Naive B cell (primary cell): ENCODE results near the gene HOXA1. TPM values are rescaled to one million over a fixed set of nuclear protein-coding genes. Genes with fewer than 3 reads are reported as not detected.

Source experiments
- ATAC-seq, 2 donors: fragments of 150-1000 bp; cut with Tn5 transposase; 2 replicates each; pipeline ENCODE4 v1.10.0; 2021; ENCODE audit warnings: low read depth in 2 of 2, mild to moderate bottlenecking in 2 of 2, moderate library complexity in 2 of 2
- DNase-seq: peaks from one replicate; pipeline ENCODE4 v3.0.0; 2022
- H3K27ac Mint-ChIP-seq, 6 donors: one replicate each; pipeline ENCODE4 v1.8.0; 2020 to 2022; ENCODE audit warnings: mild to moderate bottlenecking in 6 of 6, mixed read lengths in 6 of 6, moderate library complexity in 5 of 6, inconsistent platforms in 2 of 6
- H3K27me3 Mint-ChIP-seq, 3 donors: one replicate each; pipeline ENCODE4 v1.8.0; 2021 to 2022; ENCODE audit warnings: mixed read lengths in 3 of 3, mild to moderate bottlenecking in 1 of 3
- H3K36me3 Mint-ChIP-seq, 2 donors: one replicate each; pipeline ENCODE4 v1.8.0; 2020 to 2022; ENCODE audit warnings: mixed read lengths in 2 of 2, inconsistent platforms in 1 of 2, mild to moderate bottlenecking in 1 of 2
- H3K4me1 Mint-ChIP-seq, 3 donors: one replicate each; pipeline ENCODE4 v1.8.0; 2020 to 2022; ENCODE audit warnings: mixed read lengths in 3 of 3, inconsistent platforms in 1 of 3, mild to moderate bottlenecking in 1 of 3, moderate library complexity in 1 of 3
- H3K4me3 Mint-ChIP-seq, 8 donors: one replicate each; pipeline ENCODE4 v1.8.0; 2020 to 2022; ENCODE audit warnings: mild to moderate bottlenecking in 8 of 8, mixed read lengths in 8 of 8, moderate library complexity in 8 of 8, inconsistent platforms in 2 of 8
- H3K9me3 Mint-ChIP-seq, 7 donors: one replicate each; pipeline ENCODE4 v1.8.0; 2020 to 2022; ENCODE audit warnings: mixed read lengths in 7 of 7, mild to moderate bottlenecking in 5 of 7, inconsistent platforms in 2 of 7, moderate library complexity in 1 of 7
- polyA plus RNA-seq, 6 donors: library from polyadenylated mRNA; unstranded; fragments of 300-500 nt; fragmentation: Illumina TruSeq; gene quantifications; one replicate each; pipeline ENCODE4 v1.2.3, GENCODE V29; 2021; ENCODE audit warnings: low read depth in 6 of 6

The HOXA1 gene
- polyA plus RNA-seq, 6 donors from 2014 or later, result 0.22 TPM; not detected in 5

DNA sequence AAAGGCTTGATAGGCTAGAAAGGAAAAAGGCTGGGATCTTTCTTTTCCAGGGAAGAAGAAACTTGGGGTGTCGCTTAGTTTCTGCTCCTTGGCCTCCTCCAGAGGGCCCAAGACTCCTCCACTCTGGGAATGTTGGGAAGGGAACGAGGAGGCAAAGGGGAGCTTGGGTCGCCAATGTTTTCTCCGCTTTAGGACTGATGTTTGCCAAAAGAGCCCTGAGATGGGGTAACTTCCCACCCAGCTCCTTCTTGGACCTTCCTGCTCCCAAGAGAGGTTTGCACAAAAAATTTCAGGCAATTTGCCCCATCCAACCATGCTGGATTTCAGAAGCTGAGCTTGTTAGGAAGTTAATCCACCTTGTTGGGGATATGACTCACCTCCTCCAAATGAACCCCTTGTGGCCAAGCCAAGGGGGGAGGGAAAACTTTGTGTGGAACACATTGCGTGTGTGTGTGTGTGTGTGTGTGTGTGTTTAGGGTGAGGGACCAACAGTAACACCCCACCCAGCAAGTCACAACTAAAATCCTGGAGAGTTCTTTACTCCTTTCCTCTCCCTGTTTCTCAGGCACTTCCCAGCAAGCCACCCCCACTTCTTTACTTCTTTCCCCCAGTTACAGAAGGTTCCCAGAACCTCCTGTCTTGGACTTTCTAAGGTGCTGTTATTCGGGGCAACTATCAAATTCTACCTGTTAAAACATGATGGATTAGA lies 15.4 kb upstream of the HOXA1 start:
- H3K4me3 Mint-ChIP-seq, result no peak overlapping the region
- H3K27me3 Mint-ChIP-seq, result peaks cover 0 to 28% (median under 1%) of the 10 kb centered on the region in 3 donors
- DNase-seq (no peak), ATAC-seq (no peak)
- H3K9me3 Mint-ChIP-seq, result peaks cover 0 to 4% (median 0%) of the 10 kb centered on the region in 7 donors
- no peak overlapping the region for H3K27ac Mint-ChIP-seq
- H3K36me3 Mint-ChIP-seq, result peaks cover 0 to 8% of the 10 kb centered on the region in 2 donors
- H3K4me1 Mint-ChIP-seq, result no peaks in the 10 kb centered on the region

DNA sequence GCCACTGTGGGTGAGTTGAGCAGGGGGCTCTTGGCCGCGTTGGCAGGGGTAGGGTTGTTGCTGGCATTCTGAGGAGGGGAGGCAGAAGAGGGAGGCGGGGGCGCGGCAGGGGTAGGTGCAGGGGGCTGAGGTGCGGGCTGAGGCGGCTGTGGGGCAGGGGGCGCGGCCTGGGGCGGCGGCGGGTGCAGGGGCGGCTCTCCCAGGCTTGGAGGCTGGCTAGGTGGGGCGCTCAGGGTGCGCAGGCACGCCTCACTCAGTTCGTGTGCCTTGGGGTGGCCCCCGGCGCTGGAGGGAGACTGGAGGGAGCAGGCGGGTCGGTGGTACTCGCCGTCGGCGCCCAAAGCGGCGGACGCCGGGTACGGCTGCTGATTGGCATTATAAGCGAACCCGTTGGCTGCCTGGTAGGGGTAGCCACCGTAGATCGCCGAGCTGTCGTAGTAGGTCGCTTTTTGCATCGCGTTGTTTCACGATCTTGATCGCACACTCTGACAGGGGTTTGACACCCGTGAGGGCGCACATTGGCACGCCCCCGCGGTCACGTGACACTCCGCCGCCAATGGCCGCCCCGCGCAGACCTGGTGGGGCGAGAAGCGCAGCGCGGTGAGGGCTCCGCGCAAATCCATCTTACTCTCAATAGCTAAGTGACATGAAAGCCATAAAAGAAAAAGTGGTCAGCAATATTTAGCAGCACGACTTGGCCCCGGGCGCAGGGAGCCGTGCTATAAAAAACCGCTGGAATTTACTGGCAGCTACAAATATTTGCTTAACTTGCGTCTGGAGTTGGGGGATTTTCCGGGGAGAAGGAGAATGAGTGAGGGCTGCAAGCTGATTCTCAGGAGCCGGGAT lies 14.6 kb upstream of the HOXA1 start:
- no peak for DNase-seq
- Mint-ChIP-seq H3K9me3 (peaks cover 0 to 4% (median 0%) of the 10 kb centered on the region in 7 donors), H3K4me1 (no peaks in the 10 kb centered on the region), H3K4me3 (peak overlapping the region in 1 of 8 donors; percentile 29), H3K36me3 (peaks cover 0 to 8% of the 10 kb centered on the region in 2 donors), H3K27ac (no peak overlapping the region), H3K27me3 (peaks cover 3 to 32% (median 6%) of the 10 kb centered on the region in 3 donors)
- ATAC-seq, result no peak

DNA sequence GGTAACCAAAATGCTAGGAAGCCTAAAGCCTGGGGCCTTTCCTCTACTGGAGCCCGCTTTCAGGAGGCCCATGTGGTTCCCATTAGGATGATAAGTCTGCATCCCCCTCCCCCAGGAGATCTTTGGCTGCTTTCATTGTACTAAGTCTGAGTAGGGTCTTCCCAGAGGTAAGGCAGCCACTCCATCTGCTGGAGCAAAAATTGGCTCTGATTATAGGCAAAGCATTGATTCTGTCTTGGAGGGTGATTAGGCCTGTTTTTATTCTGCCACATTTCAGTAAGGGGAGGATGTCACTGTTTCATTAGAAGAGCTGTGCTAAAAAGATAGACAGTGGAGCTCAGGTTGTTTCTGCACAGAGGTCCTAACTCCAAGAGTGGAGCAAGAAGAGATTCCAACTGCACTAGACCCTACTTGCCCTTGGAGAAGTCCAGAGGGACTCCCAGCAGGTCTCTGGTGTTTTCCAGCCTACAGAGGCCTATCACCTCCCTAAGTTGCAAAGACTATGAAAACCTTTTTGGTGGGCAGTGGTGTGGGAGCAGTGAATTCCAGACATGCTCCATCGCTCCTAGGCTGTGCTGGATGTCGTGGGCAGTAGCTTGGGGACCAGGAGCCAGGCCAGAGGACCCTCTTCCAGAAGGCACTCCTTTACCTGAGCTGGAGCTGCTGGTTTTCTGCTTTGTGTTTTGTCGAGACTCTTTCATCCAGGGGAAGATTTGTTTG lies 13.8 kb upstream of the HOXA1 start:
- peaks cover 0 to 8% of the 10 kb centered on the region in 2 donors for H3K36me3 Mint-ChIP-seq
- peak overlapping the region in 1 of 8 donors; percentile 29 for H3K4me3 Mint-ChIP-seq

DNA sequence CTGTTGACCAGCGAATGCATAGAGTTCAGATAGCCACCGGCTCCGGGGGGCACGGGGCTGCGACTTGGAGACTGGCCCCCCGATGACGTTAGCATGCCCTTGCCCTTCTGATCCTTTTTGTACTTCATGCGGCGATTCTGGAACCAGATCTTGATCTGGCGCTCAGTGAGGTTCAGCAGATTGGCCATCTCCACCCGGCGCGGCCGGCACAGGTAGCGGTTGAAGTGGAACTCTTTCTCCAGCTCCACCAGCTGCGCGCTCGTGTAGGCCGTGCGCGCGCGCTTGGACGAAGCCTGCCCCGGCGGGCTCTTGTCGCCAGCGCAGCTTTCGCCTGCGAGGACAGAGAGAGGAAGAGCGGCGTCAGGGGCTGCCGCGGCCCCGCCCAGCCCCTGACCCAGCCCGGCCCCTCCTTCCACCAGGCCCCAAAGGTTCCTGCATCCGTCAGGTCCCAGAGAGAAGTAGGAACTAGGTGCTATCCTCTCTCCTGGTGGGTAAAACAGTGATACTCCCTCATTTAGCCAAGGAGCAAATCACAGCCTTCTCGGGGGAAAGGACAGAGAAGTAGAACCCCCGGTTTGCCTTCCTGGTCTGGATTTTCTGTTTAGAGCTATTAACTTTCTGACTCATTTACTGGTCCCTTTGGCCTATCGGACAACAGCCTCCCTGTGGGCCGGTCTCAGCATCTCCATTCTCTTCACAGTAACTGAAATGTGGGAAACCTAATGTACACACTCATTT lies 12.8 kb upstream of the HOXA1 start:
- no peak overlapping the region for H3K27ac Mint-ChIP-seq
- ATAC-seq, result no peak
- H3K4me3 Mint-ChIP-seq, result no peak overlapping the region
- H3K4me1 Mint-ChIP-seq, result peaks cover 0 to 6% (median 3%) of the 10 kb centered on the region in 3 donors
- H3K27me3 Mint-ChIP-seq, result peaks cover 22 to 48% (median 22%) of the 10 kb centered on the region in 3 donors
- DNase-seq, result no peak
- peaks cover 0 to 14% of the 10 kb centered on the region in 2 donors for H3K36me3 Mint-ChIP-seq
- peaks cover 0 to 4% (median 0%) of the 10 kb centered on the region in 7 donors for H3K9me3 Mint-ChIP-seq

More for the DNA sequence above, 13.8 kb upstream of the HOXA1 start:
- no peak overlapping the region for H3K27ac Mint-ChIP-seq
- peaks cover 11 to 38% (median 11%) of the 10 kb centered on the region in 3 donors for H3K27me3 Mint-ChIP-seq
- no peaks in the 10 kb centered on the region for H3K4me1 Mint-ChIP-seq
- ATAC-seq (no peak), DNase-seq (no peak)
- H3K9me3 Mint-ChIP-seq, result peaks cover 0 to 4% (median 0%) of the 10 kb centered on the region in 7 donors

DNA sequence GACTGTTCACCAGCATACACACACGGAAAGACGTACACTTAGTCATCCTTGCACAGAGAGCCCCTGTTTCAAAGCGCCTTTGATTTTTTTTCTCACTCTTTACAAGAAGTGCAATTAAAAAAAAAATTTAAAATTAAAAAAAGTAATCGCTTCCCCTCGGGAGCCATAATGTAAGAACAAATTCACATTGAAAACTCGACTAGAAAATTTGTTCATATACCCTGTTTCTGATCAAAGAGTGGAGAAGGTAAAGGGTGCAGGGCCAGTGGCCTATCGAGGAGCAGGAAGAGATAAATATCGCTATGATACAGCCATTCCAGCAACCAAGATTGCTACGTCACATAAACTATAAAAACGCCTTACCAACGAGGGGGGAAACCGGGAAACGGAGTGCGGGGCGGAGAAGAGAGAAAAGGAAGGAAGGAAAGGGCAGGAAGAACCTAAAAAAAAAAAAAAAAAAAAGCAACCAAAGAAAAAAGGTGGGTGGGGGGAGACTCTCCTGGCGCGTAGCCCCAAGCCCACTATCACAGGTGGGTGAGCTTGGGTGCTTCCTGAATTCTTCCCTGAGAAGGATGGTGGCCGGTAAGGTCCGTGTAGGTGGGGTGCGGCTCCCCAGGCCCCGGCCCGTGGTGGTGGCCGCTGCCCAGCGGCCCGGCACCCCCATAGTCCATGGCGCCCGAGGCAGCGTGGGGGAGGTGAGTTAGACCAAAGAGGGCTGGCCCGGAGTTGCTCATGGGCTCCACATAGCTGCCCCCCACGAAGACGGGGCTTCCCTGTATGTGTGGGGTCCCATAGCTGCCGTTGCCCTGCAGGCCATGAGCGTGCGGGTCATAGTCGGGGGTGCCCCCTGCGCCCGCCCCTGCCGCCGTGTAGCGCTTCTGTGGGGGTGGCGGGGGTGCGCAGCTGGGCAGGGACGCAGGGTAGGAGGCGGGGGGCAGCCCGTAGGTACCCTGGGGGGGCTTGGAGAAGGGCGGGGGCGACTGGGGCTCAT lies 11.9 kb upstream of the HOXA1 start:
- ATAC-seq (no peak), DNase-seq (no peak)
- Mint-ChIP-seq H3K4me1 (peaks cover 5 to 13% (median 7%) of the 10 kb centered on the region in 3 donors), H3K27ac (no peak overlapping the region), H3K27me3 (peaks cover 30 to 57% (median 30%) of the 10 kb centered on the region in 3 donors), H3K36me3 (peaks cover 0 to 21% of the 10 kb centered on the region in 2 donors), H3K9me3 (peaks cover 0 to 4% (median 0%) of the 10 kb centered on the region in 7 donors), H3K4me3 (no peak overlapping the region)

DNA sequence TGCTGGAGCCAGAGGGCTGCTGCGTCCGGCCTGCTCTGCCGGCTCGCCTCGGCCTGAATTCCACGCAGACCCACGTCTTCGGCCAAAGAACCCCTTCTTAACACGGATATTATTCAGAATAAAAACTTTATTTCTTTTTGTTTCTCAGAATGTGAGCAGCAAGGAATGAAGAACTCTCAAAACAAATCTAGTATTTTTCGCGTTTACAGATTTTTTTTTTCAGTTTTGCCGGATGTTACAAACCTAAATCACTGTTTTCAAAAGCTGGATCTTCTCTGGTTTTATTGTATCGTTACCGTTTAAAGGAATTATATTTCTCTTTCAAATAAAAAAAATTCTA lies 11.1 kb upstream of the HOXA1 start:
- H3K4me3 Mint-ChIP-seq, result no peak overlapping the region
- H3K27me3 Mint-ChIP-seq, result peaks cover 37 to 60% (median 39%) of the 10 kb centered on the region in 3 donors
- no peak for DNase-seq
- H3K9me3 Mint-ChIP-seq, result peaks cover 0 to 4% (median 0%) of the 10 kb centered on the region in 7 donors
- H3K27ac Mint-ChIP-seq, result no peak overlapping the region
- peaks cover 0 to 24% of the 10 kb centered on the region in 2 donors for H3K36me3 Mint-ChIP-seq
- no peak for ATAC-seq
- peaks cover 13 to 18% (median 13%) of the 10 kb centered on the region in 3 donors for H3K4me1 Mint-ChIP-seq

DNA sequence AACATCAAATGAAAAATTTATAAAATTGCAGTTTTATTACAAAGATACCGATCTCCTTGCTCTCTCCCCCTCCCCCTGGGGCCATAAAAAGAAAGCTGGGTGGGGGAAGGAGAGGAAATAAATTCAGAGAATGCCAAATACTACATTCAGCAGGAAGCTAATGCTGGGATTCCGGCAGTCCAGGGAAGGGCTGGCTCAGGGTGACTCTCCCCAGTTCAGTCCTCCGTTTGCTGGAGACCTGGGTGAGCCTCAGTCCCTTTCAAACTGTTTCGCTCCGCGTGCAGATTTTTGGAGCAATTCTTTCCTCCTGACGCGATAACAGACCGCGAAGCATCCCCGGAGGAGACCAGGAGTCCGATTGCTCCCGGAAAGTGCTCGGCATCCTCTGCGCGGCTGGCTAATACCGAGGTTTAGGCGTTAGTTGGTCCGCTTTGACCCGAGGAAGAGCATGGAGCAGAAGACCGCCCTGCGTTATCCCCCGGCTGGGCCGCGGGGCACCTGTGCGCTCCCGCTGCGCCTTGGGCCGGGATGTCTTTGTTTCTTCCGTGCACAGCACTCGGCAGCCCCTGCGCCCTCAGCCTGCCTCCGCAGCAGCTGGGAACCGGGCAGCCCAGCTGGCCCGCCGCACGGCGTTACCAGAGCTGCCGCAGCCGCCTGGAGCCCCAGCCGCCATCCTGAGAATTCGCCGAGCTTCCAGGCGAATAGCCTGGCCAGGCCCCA lies 10.5 kb upstream of the HOXA1 start:
- no peak for DNase-seq
- H3K36me3 Mint-ChIP-seq, result peaks cover 4 to 29% of the 10 kb centered on the region in 2 donors
- peaks cover 0 to 4% (median 0%) of the 10 kb centered on the region in 7 donors for H3K9me3 Mint-ChIP-seq
- H3K4me3 Mint-ChIP-seq, result no peak overlapping the region
- peaks cover 42 to 61% (median 44%) of the 10 kb centered on the region in 3 donors for H3K27me3 Mint-ChIP-seq
- no peak for ATAC-seq
- H3K4me1 Mint-ChIP-seq, result peaks cover 17 to 18% (median 18%) of the 10 kb centered on the region in 3 donors
- no peak overlapping the region for H3K27ac Mint-ChIP-seq

DNA sequence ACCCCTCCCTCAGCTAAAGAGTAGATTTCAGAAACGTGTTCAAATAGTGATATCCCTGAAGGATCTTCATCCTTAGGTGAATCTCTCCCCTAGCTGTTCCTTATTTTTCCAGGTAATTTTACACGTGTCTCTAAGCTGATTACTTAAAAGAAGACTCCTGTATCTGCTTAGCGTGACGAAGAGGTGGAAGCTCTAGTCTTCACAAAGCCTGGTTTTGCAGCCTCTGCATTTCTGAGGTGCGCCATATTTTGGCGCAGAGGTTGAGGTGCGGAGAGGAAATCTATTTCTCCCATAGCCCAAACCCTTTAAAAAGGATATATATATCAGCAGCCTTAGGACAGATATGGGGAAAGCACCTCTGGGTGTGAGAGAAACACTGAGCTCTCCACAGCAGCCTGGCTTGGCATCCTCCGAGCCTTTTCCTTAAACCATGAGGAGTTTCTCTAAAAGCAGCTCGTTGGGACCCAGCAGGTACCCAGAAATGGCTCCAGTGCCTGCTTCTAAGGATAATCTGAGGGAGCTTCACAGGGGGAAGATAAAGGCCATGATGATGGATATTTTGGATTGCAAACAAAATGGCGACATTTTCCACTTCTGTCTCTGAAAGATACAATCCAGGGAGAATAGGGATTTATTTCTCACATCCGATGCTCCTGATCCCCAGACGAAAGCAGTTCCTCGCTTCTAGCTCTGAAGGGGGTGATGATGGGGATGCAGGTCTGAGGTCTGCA lies 9.7 kb upstream of the HOXA1 start:
- Mint-ChIP-seq H3K9me3 (peaks cover 0 to 4% (median 0%) of the 10 kb centered on the region in 7 donors), H3K27ac (no peak overlapping the region), H3K27me3 (peaks cover 51 to 64% (median 53%) of the 10 kb centered on the region in 3 donors), H3K36me3 (peaks cover 6 to 34% of the 10 kb centered on the region in 2 donors), H3K4me3 (no peak overlapping the region), H3K4me1 (peaks cover 17 to 18% (median 18%) of the 10 kb centered on the region in 3 donors)
- DNase-seq (no peak), ATAC-seq (no peak)

DNA sequence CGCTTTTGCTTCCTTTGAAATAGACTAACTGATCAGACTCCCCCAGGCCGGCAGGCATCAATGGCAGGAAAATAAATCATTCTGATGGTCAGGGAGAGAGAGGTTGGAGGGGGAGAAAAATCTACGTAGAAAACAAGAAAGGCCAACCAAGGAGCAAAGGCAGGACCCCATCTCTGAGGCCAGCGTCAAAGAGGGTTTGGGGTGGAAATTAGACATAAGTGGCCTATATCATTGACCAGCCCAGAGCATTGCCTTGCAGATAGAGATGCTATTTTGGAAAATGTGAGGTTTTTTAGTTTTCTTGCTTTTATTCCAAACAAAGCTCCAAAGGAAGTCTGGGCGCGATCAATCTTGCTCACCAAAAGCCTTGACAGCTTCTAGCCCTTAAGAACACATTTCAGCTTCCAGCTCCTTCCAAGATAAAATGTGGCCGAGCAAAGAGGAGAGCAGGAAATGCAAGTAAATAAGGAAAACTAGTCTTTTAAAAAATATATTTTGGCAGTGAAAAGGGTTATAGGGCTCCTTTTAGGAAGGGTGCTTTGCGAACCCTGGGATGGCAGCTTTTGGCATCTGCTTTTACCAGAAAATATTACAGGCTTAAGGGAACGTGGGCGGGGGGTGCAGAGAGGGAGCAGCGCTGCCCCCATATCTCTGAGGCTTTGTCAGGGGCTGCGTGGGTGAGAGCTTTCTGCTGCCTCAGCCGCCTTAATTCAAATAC lies 8.7 kb upstream of the HOXA1 start:
- Mint-ChIP-seq H3K36me3 (peaks cover 15 to 44% of the 10 kb centered on the region in 2 donors), H3K27me3 (peaks cover 60 to 67% (median 62%) of the 10 kb centered on the region in 3 donors), H3K4me1 (peaks cover 17 to 22% (median 18%) of the 10 kb centered on the region in 3 donors), H3K27ac (no peak overlapping the region), H3K4me3 (peak overlapping the region in 1 of 8 donors; percentile 25), H3K9me3 (peaks cover 0 to 4% (median 0%) of the 10 kb centered on the region in 7 donors)
- no peak for DNase-seq
- no peak for ATAC-seq

DNA sequence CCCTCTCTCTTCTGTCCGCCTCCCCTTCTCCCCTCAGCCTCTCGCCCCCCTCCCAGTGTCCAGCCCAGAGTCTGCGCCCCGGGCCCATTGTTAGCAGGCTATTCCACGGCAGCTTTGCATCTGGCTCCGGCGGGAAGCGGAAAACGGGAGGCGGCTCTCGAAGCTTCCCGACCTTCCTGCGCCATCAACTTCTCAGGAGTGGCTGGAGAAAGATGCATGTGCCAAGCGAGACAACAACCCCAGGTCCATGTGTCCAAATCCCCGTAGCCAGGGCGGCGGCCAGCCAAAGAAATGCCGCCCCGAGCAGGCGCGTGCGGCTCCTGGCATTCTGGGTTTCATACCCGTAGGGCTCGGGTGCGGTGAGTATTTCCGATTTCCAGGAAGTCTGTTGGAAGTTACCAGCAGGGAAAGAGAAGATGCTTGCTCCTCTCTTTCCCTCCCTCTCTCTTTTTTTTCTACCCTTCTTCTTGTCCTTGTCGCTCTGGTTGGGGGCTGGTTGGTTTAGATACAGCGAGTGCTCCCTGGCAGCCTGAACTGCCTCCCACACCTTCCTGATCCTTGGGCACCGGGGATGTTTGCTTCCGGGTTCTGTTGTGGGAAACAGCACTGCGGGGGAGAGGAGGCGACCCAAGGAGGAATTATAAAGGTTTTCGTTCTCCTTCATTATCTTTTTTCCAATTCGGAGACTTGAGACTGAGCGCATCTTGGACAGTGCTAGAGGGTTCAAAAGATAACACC lies 7.9 kb upstream of the HOXA1 start:
- H3K27me3 Mint-ChIP-seq, result peaks cover 68 to 75% (median 71%) of the 10 kb centered on the region in 3 donors
- H3K4me3 Mint-ChIP-seq, result peak overlapping the region in 6 of 8 donors; percentile 19 to 71 (median 58)
- no peak for DNase-seq
- H3K4me1 Mint-ChIP-seq, result peaks cover 23 to 30% (median 24%) of the 10 kb centered on the region in 3 donors
- H3K9me3 Mint-ChIP-seq, result peaks cover 0 to 4% (median 2%) of the 10 kb centered on the region in 7 donors
- peaks cover 20 to 51% of the 10 kb centered on the region in 2 donors for H3K36me3 Mint-ChIP-seq
- ATAC-seq, result no peak
- H3K27ac Mint-ChIP-seq, result no peak overlapping the region
